RWPE1 (cell line): ENCODE measurements around the gene SPATA9.
A peak's percentile ranks its signal among the peaks of the same experiment; 100 is the strongest.

Experiments
- CTCF ChIA-PET: fragments of 350-600 bp; sonication (Branson Sonifier 250); formaldehyde crosslinking; extraction: SDS; loops from one replicate; lab custom pipeline; 2021; lab: Yijun Ruan, JAX
- POLR2A ChIA-PET: fragments of 400-600 bp; formaldehyde crosslinking; extraction: SDS; loops from one replicate; lab custom pipeline; 2020; ENCODE audit warnings: antibody characterized with exemption; ENCODE audit not compliant: low non-redundant PET; lab: Yijun Ruan, JAX
- DNase-seq: peaks from one replicate; pipeline ENCODE4 v3.0.0; 2012; ENCODE audit warnings: low spot score
- H3K27ac ChIP-seq: fragments of 450-650 bp; 2 replicates; pipeline ENCODE4 v1.5.1; 2017
- CTCF ChIP-seq: fragments of 450-650 bp; conservative IDR thresholded peaks from 2 replicates; pipeline ENCODE4 v1.5.1; 2017; ENCODE audit warnings: low read depth, mild to moderate bottlenecking

SPATA9 gene

DNA sequence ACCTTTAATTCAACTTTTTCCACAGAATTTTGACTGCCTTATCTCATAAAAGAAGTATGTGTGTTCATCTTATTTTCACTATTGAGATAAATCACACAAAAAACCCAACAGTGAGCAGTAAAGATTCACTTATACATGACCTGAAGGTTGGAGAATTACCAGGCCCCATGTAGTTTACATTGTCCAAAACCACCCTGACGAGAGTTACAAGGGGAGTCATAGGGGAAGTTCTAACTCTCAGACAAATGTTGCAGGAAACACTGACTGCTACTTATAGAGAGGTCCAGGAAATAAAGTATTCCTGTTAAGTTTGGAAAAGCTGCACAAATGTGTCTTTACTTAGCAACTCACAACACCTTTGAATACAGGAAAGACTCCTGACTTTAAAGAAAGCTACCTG is 14.1 kb downstream of the SPATA9 start:
- no peak overlapping the region for H3K27ac ChIP-seq
- no peak for DNase-seq
- CTCF ChIA-PET = interaction anchor here (1.0 to 3.3 kb wide), 2 partner anchors 36 to 113 kb away, joined by 7 to 20 read pairs; no protein-coding TSS in a partner anchor
- TF ChIP-seq CTCF = no peak
- POLR2A ChIA-PET = no interaction called here

GRCh38 chr5:95668216-95668615 is 14.6 kb downstream of the SPATA9 start:
- TF ChIP-seq CTCF = no peak
- no peak for DNase-seq
- no peak overlapping the region for H3K27ac ChIP-seq
- CTCF ChIA-PET = interaction anchor here (0.6 kb wide), 1 partner anchor 33 kb away, joined by 3 read pairs; no protein-coding TSS in a partner anchor
- POLR2A ChIA-PET = no interaction called here

DNA sequence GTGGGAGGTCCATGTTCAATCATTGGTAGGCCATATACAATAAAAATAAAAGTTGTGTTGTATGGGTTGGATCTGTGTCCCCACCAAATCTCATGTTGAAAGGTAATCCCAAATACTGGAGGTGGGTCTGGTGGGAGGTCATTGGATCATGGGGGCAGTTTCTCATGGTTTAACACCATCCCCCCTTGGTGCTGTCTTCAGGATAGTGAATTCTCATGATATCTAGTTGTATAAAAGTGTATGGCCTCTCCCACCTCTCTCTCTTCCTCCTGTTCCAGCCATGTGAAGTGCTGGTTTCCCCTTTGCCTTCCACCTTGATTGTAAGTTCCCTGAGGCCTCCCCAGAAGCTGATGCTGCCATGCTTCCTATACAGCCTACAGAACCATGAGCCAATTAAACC is 15.1 kb downstream of the SPATA9 start:
- H3K27ac ChIP-seq = no peak overlapping the region
- ChIA-PET POLR2A (no interaction called here), CTCF (no interaction called here)
- no peak for DNase-seq
- no peak for TF ChIP-seq CTCF

GRCh38 chr5:95667061-95667618 is 15.7 kb downstream of the SPATA9 start:
- ChIA-PET POLR2A (no interaction called here), CTCF (no interaction called here)
- DNase-seq = no peak
- no peak for TF ChIP-seq CTCF
- no peak overlapping the region for H3K27ac ChIP-seq

- CTCF ChIA-PET = interaction anchor here (0.6 to 1.8 kb wide), 28 partner anchors 9 to 940 kb away, joined by 3 to 13 read pairs (median 5); partner anchors contain the start of genes RFESD and RHOBTB3
- no peak overlapping the region for H3K27ac ChIP-seq
- peak; percentile 89 for TF ChIP-seq CTCF
- POLR2A ChIA-PET = no interaction called here
- DNase-seq = peak; percentile 26
Measured at GRCh38 chr5:95664204-95664786, 18.5 kb downstream of the SPATA9 start.

DNA sequence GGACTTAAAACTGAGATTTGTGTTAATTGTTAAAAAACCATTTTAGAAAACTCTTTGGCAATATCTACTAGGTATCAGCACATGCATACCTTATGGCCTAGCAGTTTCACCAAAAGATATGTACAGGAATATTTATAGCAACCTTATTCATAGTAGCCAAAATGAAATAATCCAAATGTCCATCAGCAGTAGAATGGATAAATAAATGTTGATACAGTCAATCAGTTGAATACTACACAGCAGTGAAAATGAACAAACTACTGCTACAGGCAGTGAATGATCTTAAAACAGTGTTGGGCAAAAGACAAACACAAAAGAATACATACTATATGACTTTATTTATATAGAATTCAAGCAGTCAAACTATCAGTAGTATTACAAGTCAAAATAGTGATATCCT is 19.8 kb downstream of the SPATA9 start:
- no peak overlapping the region for H3K27ac ChIP-seq
- no peak for DNase-seq
- CTCF ChIA-PET = interaction anchor here (0.6 to 1.8 kb wide), 5 partner anchors 10 to 561 kb away, joined by 3 to 10 read pairs (median 7); no protein-coding TSS in a partner anchor
- TF ChIP-seq CTCF = no peak
- POLR2A ChIA-PET = no interaction called here
